Fibroblast of lung (primary cell): Measurements from ENCODE around the gene IL21R.
"Not testable (repeated sequence)": the region's sequence is repeated elsewhere in the genome, so short reads cannot be mapped to it uniquely, and the experiment has no call there.

ENCODE experiments used
- CTCF ChIP-seq, 2 donors: IDR thresholded peaks in 1 of 2; conservative IDR thresholded peaks in 1 of 2; 1 replicate in 1 of 2; 2 replicates in 1 of 2; pipeline ENCODE4 v1.5.1; 2011 to 2012; ENCODE audit warnings: low read length in 2 of 2, control low read depth in 1 of 2, inconsistent platforms in 1 of 2, low read depth in 1 of 2, mild to moderate bottlenecking in 1 of 2
- EZH2 ChIP-seq: IDR thresholded peaks from 2 replicates; pipeline ENCODE4 v1.5.1; 2012; ENCODE audit warnings: low read length, control low read depth, mild to moderate bottlenecking; ENCODE audit errors: missing control alignments

- not testable (repeated sequence) for TF ChIP-seq CTCF (conservative IDR thresholded peaks at IDR 0.05 in 1 of 2, IDR thresholded peaks at IDR 0.05 in 1 of 2; ENCODE audit: low read depth in 1 of 2, low read length in 2 of 2); EZH2
Observed at GRCh38 chr16:27433191-27433590, 31.2 kb downstream of the IL21R start.
